A673 (cell line): Measurements from ENCODE around the gene PHEX. TPM values are rescaled to one million over a fixed set of nuclear protein-coding genes. Genes with fewer than 3 reads are reported as not detected.

Experiments used
- BruUV-seq: library from RNA; stranded (reverse); fragments of 400-500 nt; replicated peaks from 2 replicates; lab custom pipeline; 2021; lab: Mats Ljungman, UMichigan
- CTCF ChIA-PET: fragments of 300-600 bp; sonication (Branson Sonifier 250); formaldehyde crosslinking; loops from one replicate; lab custom pipeline; 2022; ENCODE audit warnings: antibody characterized with exemption; lab: Charles Lee
- POLR2A ChIA-PET: fragments of 300-600 bp; sonication (Branson Sonifier 250); formaldehyde crosslinking; loops from one replicate; lab custom pipeline; 2022; ENCODE audit warnings: antibody characterized with exemption; ENCODE audit not compliant: low non-redundant PET; lab: Charles Lee
- DNase-seq: peaks from one replicate; pipeline ENCODE4 v3.0.0-alpha.2; 2015; ENCODE audit warnings: low spot score
- H3K27ac ChIP-seq: fragments of 200-600 bp; sonication (generic); 2 replicates; pipeline ENCODE4 v1.5.1; 2016; ENCODE audit warnings: mixed run types, low read depth, mild to moderate bottlenecking, mixed read lengths, antibody characterized with exemption, low read length; ENCODE audit not compliant: poor library complexity, severe bottlenecking
- H3K27me3 ChIP-seq: fragments of 200-600 bp; sonication (generic); replicated peaks from 2 replicates; pipeline ENCODE4 v1.6.1; 2017; ENCODE audit warnings: mixed run types, low read depth, mild to moderate bottlenecking, mixed read lengths, antibody characterized with exemption, low read length; ENCODE audit not compliant: insufficient read depth, poor library complexity
- H3K36me3 ChIP-seq: fragments of 200-600 bp; sonication (generic); 2 replicates; pipeline ENCODE4 v1.6.1; 2016; ENCODE audit warnings: mixed run types, mild to moderate bottlenecking, mixed read lengths, antibody characterized with exemption, low read length; ENCODE audit not compliant: insufficient read depth, poor library complexity, severe bottlenecking
- H3K4me1 ChIP-seq: fragments of 200-600 bp; sonication (generic); 2 replicates; pipeline ENCODE4 v1.6.1; 2017; ENCODE audit warnings: mixed run types, mild to moderate bottlenecking, mixed read lengths, antibody characterized with exemption, low read length; ENCODE audit not compliant: insufficient read depth, poor library complexity, severe bottlenecking
- H3K4me3 ChIP-seq: fragments of 200-600 bp; sonication (generic); 2 replicates; pipeline ENCODE4 v1.5.1; 2016; ENCODE audit warnings: low read depth, mixed run types, mild to moderate bottlenecking, mixed read lengths, low read length; ENCODE audit not compliant: poor library complexity, severe bottlenecking
- H3K9me3 ChIP-seq: fragments of 200-600 bp; sonication (generic); 2 replicates; pipeline ENCODE4 v1.6.1; 2016; ENCODE audit warnings: mixed run types, low read depth, mild to moderate bottlenecking, mixed read lengths, antibody characterized with exemption, low read length; ENCODE audit not compliant: poor library complexity, severe bottlenecking
- EZH2 ChIP-seq: fragments of 200-600 bp; sonication (generic); IDR thresholded peaks from 2 replicates; pipeline ENCODE4 v1.6.1; 2017; ENCODE audit warnings: borderline replicate concordance, low read depth, mild to moderate bottlenecking, mixed read lengths, antibody characterized with exemption, low read length; ENCODE audit not compliant: poor library complexity, severe bottlenecking
- intact Hi-C: fragments of 100-400 bp; cut with micrococcal nuclease; formaldehyde crosslinking; loops from one replicate; pipeline ENCODE4 v1.10.0; 2022; ENCODE audit not compliant: unreplicated experiment
- total RNA-seq: library from RNA; stranded (reverse); gene quantifications from 2 replicates; pipeline ENCODE4 v1.2.3, GENCODE V29; 2021
- TF ChIP-seq, protein P1 (sequence below): fragments of 300-800, 200-600 bp; sonication (generic); conservative IDR thresholded peaks from 2 replicates; pipeline ENCODE4 v1.5.1; 2017; ENCODE audit warnings: low read depth, mild to moderate bottlenecking, antibody characterized with exemption, low read length, moderate library complexity, mixed read lengths

PHEX gene
- total RNA-seq, 1 experiment from 2014 or later = 0.43 TPM

DNA sequence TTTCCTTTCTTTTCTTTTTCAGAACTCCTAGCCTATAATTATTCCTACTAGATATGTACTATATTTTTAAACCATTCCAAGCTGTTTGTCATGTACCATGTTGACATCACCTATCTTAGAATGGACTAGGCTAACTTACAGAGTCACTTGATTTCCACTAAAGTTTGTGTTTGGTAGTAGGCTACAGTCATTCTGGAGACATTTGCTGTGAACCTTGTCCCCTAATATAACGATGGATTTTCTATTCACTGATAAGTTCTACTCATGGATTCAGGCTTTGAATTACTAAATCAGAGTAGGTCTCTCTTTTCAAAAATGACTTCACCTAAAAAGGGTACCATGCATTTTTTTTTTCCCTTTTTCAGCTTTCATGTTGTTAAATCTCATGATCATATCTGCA is 93.4 kb downstream of the PHEX start:
- Histone ChIP-seq H3K4me3 (no peak overlapping the region), H3K9me3 (no peaks in the 10 kb centered on the region), H3K4me1 (no peaks in the 10 kb centered on the region), H3K36me3 (no peaks in the 10 kb centered on the region), H3K27me3 (no peaks in the 10 kb centered on the region), H3K27ac (no peak overlapping the region)
- ChIA-PET POLR2A (no interaction called here), CTCF (no interaction called here)
- intact Hi-C loops = no loop called here
- DNase-seq = no peak
- no TSS peak for BruUV-seq
- no peak for TF ChIP-seq EZH2
- TF ChIP-seq, protein P1, sequence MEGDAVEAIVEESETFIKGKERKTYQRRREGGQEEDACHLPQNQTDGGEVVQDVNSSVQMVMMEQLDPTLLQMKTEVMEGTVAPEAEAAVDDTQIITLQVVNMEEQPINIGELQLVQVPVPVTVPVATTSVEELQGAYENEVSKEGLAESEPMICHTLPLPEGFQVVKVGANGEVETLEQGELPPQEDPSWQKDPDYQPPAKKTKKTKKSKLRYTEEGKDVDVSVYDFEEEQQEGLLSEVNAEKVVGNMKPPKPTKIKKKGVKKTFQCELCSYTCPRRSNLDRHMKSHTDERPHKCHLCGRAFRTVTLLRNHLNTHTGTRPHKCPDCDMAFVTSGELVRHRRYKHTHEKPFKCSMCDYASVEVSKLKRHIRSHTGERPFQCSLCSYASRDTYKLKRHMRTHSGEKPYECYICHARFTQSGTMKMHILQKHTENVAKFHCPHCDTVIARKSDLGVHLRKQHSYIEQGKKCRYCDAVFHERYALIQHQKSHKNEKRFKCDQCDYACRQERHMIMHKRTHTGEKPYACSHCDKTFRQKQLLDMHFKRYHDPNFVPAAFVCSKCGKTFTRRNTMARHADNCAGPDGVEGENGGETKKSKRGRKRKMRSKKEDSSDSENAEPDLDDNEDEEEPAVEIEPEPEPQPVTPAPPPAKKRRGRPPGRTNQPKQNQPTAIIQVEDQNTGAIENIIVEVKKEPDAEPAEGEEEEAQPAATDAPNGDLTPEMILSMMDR = no peak

DNA sequence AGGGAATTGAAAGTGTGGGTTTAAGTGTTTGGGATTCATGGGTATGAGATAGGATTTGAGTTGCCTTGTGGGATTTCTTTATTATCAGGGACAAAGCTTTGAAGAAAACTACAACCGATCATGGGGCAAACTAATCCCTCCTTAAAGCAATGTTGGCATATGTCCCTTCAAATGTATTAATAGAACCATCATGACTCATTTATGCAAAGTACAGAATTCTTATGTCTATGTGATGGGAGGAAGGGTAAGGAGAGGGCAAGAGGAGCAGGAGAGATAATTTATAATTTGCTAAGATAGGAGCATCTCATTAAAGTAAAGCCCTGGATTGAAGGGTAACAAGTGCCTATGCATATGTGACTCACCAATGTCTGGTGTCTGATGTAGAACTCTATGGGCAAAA is 94.2 kb downstream of the PHEX start:
- ChIA-PET CTCF (no interaction called here), POLR2A (no interaction called here)
- Histone ChIP-seq H3K9me3 (no peaks in the 10 kb centered on the region), H3K4me3 (no peak overlapping the region), H3K36me3 (no peaks in the 10 kb centered on the region), H3K27me3 (no peaks in the 10 kb centered on the region), H3K27ac (no peak overlapping the region), H3K4me1 (no peaks in the 10 kb centered on the region)
- no TSS peak for BruUV-seq
- intact Hi-C loops = no loop called here
- no peak for TF ChIP-seq EZH2
- TF ChIP-seq, protein P1 = no peak
- DNase-seq = peak; percentile 40

DNA sequence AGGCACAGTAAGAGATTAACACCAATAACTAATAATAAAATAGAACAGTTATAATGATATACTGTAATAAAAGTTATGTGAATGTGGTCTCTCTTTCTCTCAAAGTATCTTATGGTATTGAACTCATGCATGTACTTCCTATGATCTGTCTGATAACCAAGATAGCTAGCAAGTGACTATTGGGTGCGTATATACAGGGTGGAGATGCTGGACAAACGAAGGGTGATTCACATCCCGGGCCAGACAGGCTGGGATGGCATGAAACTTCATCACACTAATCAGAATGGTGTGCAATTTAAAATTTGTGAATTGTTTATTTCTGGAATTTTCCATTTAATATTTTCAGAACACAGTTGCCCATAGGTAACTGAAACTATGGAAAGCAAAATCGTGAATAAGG is 96.8 kb downstream of the PHEX start:
- ChIA-PET CTCF (no interaction called here), POLR2A (no interaction called here)
- H3K4me1 ChIP-seq = no peaks in the 10 kb centered on the region
- TF ChIP-seq, protein P1 = no peak
- no peak for TF ChIP-seq EZH2
- no peaks in the 10 kb centered on the region for H3K36me3 ChIP-seq
- H3K9me3 ChIP-seq = no peaks in the 10 kb centered on the region
- no peak for DNase-seq
- no peaks in the 10 kb centered on the region for H3K27me3 ChIP-seq
- no TSS peak for BruUV-seq
- intact Hi-C loops = no loop called here
- no peak overlapping the region for H3K27ac ChIP-seq
- H3K4me3 ChIP-seq = no peak overlapping the region
